OCI-LY1 (cell line): ENCODE data around the gene SLC2A13.

ENCODE experiments used
- EZH2 ChIP-seq: fragments of 200-600 bp; sonication (generic), shearing (Covaris generic); IDR thresholded peaks from 2 replicates; pipeline ENCODE4 v1.8.0; 2017; ENCODE audit warnings: borderline replicate concordance, mixed run types, mild to moderate bottlenecking, antibody characterized with exemption, low read length, moderate library complexity, mixed read lengths
- TF ChIP-seq, protein P1 (sequence below): fragments of 200-600 bp; sonication (generic), shearing (Covaris generic); IDR thresholded peaks from 2 replicates; pipeline ENCODE4 v1.5.1; 2017; ENCODE audit warnings: mild to moderate bottlenecking, antibody characterized with exemption, low read length, moderate library complexity, mixed read lengths

DNA sequence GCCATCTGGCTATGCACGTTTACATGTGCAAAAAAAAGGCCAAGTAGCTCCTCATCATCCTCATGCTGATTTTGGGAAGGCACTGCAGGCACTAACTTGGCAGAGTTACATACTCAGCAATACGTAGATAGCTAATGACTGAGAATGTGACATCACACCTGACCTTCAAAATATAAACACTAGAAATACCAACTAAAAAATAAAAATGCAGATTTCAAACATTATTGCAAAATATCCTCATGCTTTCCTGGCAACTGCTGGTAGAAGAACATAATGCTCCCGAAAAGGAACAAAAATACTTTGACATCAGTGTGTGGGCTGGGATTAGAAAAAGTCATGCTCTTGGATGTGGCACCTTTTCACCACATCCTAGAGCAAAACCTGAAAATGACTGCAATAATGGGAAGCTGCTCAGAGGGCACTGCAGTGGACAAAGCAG lies 333.0 kb downstream of the SLC2A13 start:
- no peak for TF ChIP-seq EZH2
- TF ChIP-seq, protein P1, sequence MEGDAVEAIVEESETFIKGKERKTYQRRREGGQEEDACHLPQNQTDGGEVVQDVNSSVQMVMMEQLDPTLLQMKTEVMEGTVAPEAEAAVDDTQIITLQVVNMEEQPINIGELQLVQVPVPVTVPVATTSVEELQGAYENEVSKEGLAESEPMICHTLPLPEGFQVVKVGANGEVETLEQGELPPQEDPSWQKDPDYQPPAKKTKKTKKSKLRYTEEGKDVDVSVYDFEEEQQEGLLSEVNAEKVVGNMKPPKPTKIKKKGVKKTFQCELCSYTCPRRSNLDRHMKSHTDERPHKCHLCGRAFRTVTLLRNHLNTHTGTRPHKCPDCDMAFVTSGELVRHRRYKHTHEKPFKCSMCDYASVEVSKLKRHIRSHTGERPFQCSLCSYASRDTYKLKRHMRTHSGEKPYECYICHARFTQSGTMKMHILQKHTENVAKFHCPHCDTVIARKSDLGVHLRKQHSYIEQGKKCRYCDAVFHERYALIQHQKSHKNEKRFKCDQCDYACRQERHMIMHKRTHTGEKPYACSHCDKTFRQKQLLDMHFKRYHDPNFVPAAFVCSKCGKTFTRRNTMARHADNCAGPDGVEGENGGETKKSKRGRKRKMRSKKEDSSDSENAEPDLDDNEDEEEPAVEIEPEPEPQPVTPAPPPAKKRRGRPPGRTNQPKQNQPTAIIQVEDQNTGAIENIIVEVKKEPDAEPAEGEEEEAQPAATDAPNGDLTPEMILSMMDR: no peak
